PC-3 (cell line): Measurements from ENCODE around the gene CCL17.

ENCODE experiments used
- EZH2phosphoT487 ChIP-seq: fragments of 300-600 bp; sonication (generic); IDR thresholded peaks from 2 replicates; pipeline ENCODE4 v1.6.1; 2018; ENCODE audit warnings: mild to moderate bottlenecking, antibody characterized with exemption, low read length, borderline replicate concordance
- TF ChIP-seq, protein P1 (sequence below): fragments of 300-600 bp; sonication (generic); conservative IDR thresholded peaks from 2 replicates; pipeline ENCODE4 v1.5.1; 2017; ENCODE audit warnings: antibody characterized with exemption, low read depth, mild to moderate bottlenecking, low read length

DNA sequence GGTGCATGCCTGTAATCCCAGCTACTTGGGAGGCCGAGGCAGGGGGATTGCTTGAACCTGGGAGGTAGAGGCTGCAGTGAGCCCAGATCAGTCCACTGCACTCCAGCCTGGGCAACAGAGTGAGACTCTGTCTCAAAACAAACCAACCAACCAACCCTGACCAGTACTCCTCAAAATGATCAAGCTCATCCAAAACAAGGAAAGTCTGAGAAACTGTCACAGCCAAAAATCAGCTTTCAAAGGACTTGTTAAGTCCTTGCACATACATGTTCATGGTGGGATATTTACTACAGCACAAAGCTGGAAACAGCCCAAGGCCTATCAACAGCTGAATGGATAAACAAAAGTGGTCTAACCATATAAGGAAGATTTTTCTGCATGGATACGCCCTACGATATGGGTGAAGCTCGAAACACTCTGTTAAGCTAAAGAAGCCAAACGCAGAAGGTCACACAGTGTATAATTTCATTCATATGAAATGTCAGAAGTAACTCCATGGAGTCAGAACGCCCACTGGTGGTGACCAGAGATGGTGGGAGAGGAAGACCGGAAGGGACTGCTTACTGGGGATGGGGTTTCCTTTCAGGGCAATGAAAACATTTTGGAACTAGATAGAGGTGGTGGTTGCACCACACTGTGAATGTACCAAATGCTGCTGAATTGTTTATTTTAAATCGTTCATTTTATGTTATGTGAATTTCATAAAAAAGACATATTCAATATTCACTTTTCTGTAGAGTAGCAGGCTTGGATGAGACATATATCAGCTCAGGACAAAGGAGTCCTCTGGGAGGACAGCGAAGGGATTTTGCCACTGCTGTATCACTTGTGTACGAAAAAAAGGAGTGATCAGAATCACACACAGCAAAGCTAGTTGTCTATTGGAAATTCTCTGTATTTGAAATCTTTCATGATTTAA, 17.7 kb downstream of the CCL17 start:
- TF ChIP-seq, protein P1, sequence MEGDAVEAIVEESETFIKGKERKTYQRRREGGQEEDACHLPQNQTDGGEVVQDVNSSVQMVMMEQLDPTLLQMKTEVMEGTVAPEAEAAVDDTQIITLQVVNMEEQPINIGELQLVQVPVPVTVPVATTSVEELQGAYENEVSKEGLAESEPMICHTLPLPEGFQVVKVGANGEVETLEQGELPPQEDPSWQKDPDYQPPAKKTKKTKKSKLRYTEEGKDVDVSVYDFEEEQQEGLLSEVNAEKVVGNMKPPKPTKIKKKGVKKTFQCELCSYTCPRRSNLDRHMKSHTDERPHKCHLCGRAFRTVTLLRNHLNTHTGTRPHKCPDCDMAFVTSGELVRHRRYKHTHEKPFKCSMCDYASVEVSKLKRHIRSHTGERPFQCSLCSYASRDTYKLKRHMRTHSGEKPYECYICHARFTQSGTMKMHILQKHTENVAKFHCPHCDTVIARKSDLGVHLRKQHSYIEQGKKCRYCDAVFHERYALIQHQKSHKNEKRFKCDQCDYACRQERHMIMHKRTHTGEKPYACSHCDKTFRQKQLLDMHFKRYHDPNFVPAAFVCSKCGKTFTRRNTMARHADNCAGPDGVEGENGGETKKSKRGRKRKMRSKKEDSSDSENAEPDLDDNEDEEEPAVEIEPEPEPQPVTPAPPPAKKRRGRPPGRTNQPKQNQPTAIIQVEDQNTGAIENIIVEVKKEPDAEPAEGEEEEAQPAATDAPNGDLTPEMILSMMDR: peak; percentile 79
- TF ChIP-seq EZH2phosphoT487: no peak
